Left lobe of liver (tissue), 2 donors: ENCODE data around the gene STK32B. TPM values are rescaled to one million over a fixed set of nuclear protein-coding genes. Genes with fewer than 3 reads are reported as not detected.
"Not testable (repeated sequence)": the region's sequence is repeated elsewhere in the genome, so short reads cannot be mapped to it uniquely, and the experiment has no call there.

Experiments used
- ATAC-seq: fragments of 200-7000 bp; cut with Tn5 transposase; one replicate; pipeline ENCODE4 v1.9.1; 2020; ENCODE audit warnings: mild to moderate bottlenecking, moderate library complexity
- DNase-seq: peaks from one replicate; pipeline ENCODE4 v3.0.0-alpha.2; 2020; ENCODE audit warnings: low spot score
- total RNA-seq: library from RNA; stranded (reverse); gene quantifications from one replicate; pipeline ENCODE4 v1.2.1, GENCODE V29; 2021
- donor health status: DM: no; HTN: no; CAD: no; lungs with moderate emphysema.
- donor health status: DM: no; HTN: yes; CAD: no.

STK32B gene
- 0.25 TPM for total RNA-seq

DNA sequence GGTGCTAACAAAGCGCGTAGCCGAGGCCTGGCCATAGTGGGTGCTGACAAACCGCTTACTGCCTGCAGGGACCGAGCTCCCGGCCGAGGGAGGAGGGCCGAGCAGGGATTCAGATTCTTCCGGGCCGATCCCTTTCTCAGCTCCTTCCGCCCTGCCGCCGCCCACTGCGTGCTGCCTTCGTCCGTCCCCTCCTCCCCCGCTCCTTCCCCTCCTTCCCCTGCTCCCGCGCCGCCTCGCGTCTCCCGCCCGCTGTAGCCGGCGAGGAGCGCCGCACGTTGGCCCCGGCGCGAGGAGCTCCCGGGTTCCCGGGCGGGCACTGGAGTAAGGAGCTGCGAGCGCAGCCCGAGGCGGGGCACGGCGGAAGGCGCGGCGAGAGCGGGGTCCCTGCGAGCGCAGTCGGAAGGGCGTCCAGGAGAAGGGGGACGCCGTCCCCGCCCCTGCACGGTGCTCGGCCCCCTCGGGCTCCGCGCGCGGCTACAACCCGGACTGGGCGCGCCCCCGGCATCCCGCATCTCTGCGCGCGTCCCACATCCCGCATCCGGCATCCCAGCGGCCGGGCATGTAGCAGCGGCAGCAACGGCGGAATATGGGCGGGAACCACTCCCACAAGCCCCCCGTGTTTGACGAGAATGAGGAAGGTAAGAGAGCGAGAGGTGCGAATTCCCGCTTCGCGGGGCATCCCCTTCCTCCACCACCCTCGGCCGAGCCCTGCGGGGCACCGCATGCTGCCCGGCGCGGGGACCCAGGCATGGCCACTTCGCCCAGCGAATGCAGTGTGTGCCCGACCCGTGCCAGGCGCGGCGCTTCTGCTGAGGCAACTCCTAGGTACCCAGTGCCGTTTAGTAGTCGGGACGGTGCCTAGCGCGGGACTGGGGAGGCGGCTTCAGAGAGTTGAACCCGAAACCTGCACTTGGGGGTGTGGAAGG lies at the start of gene STK32B:
Gene STK32B (plus strand): TSS at position 203 of the 926 bp plus-strand sequence.
- DNase-seq = peak; percentile 44
- peak; percentile 45 for ATAC-seq

DNA sequence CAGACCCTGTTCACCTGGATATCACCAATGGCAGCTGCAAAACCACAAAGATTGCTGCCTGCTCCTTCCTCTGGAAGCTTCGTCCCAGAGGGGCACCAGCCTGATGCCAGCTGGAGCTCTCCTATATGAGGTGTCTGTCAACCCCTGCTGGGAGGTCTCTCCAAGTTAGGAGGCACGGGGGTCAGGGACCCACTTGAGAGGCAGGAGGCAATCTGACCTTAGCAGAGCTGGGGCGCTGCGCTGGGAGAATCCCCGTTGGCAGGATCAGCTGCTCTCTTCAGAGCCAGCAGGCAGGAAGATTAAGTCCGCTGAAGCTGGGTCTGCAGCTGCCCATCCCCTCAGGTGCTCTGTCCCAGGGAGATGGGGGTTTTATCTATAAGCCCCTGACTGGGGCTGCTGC lies 49.6 kb upstream of the STK32B start:
- not testable (repeated sequence) for DNase-seq, ATAC-seq

- no peak for DNase-seq
- ATAC-seq = no peak
These were observed 47.9 kb upstream of the STK32B start for GRCh38 chr4:5003372-5003857.

DNA sequence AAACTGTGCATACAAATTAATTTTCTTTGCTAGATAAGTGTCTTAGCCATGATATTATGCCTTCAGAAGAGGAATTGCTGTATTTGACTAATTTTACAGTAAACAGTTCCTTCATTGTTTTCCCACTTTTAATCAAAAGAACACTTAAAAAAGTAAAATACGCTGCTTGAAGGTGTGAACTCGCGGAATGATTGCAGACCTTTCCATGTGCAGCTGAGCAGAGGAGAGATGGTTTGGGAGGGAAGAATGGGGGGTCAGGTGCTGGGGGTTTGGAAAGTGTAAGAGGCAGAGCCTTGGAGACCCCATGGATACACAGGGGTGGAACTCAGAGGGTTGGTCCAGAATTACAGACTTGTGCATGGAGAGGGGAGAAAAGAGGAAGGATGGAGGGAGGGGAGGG lies 47.4 kb upstream of the STK32B start:
- DNase-seq (no peak), ATAC-seq (no peak)

- ATAC-seq (no peak), DNase-seq (no peak)
These were observed 46.8 kb upstream of the STK32B start for GRCh38 chr4:5004496-5004895.

- ATAC-seq, DNase-seq: not testable (repeated sequence)
These were observed 44.3 kb upstream of the STK32B start for GRCh38 chr4:5006932-5007331.

GRCh38 chr4:5009796-5010195 lies 41.5 kb upstream of the STK32B start:
- no peak for ATAC-seq
- no peak for DNase-seq

- DNase-seq (no peak), ATAC-seq (no peak)
These were observed 40.3 kb upstream of the STK32B start for GRCh38 chr4:5010984-5011383.

DNA sequence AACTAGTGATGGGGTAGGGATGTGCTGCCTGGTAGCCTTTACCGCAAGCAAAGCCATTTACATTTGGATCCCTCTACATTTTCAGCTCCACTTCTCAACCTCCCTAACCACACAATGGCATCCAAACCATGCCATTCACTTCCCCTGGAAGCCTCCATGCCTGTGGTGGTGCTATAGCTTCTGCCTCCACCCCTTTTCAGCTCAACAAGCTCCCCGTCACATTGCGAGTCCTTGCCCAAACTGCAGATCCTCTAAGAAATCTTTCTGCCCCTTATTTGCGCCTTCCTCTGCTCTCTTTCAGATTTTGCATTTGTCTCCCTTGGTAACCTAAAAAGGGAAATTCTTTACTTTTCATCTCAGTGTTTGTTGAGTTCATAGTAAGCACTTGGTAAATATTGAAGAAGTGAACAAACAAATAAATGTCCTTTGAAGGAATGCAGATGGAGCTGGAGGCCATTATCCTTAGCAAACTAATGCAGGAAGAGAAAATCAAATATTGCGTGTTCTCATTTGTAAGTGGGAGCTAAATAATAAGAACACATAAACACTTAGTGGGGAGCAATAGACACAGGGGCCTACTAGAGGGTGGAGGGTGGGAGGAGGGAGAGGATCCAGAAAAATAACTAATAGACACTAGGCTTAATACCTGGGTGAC lies 38.9 kb upstream of the STK32B start:
- ATAC-seq (no peak), DNase-seq (no peak)

GRCh38 chr4:5012958-5013357 lies 38.3 kb upstream of the STK32B start:
- ATAC-seq (no peak), DNase-seq (no peak)

- DNase-seq = no peak
- no peak for ATAC-seq
These were observed 37.1 kb upstream of the STK32B start for GRCh38 chr4:5014007-5014682.

- no peak for DNase-seq
- ATAC-seq = no peak
These were observed 33.2 kb upstream of the STK32B start for GRCh38 chr4:5018096-5018495.

DNA sequence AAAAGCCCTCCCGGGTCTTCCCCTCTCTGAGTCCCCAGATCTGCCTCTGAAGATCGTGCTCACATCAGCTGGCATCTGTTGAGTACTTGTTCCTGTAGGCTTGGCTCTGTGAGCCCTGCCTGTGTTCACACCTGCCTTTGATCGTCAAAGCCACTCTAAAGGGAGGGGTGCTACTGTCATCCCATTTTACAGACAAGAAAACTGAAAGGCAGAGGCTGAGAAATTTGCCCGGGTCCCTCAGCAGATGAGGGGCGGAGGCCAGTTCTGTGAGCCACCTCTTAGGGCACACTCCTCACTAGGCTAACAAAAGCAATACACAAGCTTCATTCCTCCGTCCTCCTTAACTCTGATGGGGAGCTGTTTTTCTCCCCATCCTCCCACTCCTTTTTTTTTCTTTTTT lies 32.7 kb upstream of the STK32B start:
- no peak for ATAC-seq

DNA sequence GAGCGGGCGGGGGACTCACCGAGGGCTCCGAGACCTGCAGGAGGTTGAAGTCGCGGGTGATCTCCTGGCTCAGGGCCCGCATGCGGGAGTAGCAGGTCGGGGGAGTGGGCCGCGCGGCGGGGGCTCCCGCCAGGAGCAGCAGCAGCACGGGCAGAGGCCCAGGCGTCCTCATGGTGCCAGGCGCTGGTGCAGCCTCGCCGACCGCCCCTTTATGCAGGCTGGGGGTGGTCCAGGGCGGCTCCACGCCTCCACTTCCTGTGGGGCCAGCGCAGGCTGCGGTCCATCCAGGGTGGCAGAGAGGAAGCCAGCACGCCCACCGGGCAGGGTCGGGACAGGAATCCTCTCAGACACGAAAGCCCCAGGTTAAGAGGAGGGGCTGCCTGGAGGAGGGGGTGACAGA lies 32.0 kb upstream of the STK32B start, which contains the start of gene CYTL1:
Gene CYTL1 (minus strand): TSS at position 185 of the 400 bp plus-strand sequence. CDS start 13 bp downstream, at position 172.
- no peak for DNase-seq
- ATAC-seq = no peak

More for the DNA sequence above, 32.7 kb upstream of the STK32B start:
- no peak for DNase-seq

GRCh38 chr4:5019796-5020195 lies 31.5 kb upstream of the STK32B start:
- ATAC-seq (no peak), DNase-seq (no peak)

- DNase-seq = no peak
- ATAC-seq = no peak
These were observed 30.9 kb upstream of the STK32B start for GRCh38 chr4:5020341-5020740.

DNA sequence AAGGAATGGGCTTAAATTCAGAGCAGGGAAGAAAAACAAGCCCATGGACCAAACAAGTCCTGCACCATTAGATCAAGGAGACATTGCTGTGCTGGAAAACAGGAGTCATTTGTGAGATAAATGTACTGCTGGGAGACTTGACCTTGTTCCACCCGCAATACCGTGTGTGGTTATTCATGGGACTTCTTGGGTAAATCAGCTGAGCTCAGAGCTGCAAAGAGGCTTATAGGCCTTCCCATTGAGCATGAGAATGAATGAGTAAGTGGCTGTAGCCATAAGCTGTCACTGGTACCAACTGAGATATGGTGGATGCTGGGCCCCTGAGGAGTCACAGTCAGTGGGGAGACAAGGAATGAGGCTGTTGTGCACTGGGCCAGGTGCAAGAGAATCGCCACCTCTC lies 29.7 kb upstream of the STK32B start:
- DNase-seq = no peak
- no peak for ATAC-seq

- no peak for DNase-seq
- no peak for ATAC-seq
These were observed 26.6 kb upstream of the STK32B start for GRCh38 chr4:5024673-5025072.

DNA sequence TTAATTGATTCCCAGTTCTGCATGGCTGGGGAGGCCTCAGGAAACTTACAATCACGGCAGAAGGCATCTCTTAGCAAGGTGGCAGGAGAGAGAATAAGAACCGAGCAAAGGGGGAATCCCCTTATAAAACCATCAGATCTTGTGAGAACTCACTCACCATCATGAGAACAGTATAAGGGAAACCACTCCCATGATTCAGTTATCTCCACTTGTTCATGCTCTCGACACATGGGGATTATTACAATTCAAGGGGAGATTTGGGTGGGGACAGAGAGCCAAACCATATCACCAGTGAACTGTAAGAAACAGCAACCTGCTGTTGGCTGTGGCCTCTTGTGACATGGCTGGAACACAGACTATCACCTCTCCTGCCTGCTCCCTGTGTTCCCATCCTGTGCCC lies 24.9 kb upstream of the STK32B start:
- ATAC-seq (no peak), DNase-seq (no peak)

DNA sequence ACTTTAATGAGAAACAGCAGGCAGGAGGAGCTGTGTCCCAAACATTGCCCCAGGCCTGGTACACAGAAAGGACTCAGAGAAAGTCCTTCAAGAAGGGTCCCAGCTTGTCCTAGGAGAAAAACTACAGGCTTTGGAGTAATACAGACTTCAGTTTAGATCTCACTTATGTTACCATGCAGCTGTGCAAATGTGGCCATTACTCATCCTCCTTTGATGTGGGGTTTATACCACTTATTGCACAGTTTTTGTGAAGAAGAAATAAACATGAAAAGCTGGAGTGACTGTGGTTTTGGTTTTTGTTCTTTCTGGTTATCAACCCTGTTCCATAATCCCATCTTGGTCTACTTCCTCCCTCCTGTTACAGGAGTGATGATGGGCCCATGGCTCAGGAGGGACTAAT lies 23.9 kb upstream of the STK32B start:
- DNase-seq = no peak
- no peak for ATAC-seq

DNA sequence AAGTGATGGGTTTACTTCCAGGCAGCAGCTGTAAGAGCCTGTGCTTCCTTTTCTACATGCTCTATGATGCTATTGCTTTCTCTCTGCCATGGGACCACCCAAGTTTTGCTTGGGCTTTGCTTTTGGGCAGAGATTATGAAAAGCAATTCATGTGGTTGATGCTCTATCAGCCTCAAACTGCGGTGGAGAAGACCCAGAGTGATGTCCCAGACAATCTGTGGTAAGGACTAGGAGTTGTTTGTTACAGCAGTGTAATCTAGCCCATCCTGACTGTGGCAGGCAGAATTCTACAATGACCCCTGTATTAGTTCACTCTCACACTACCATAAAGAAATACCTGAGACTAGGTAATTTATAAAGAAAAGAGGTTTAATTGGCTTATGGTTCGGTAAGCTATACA lies 22.8 kb upstream of the STK32B start:
- no peak for DNase-seq

More for the DNA sequence above, 22.8 kb upstream of the STK32B start:
- no peak for ATAC-seq
